CD14-positive monocyte (primary cell): ENCODE data around the gene WDFY3. TPM values are rescaled to one million over a fixed set of nuclear protein-coding genes. Genes with fewer than 3 reads are reported as not detected.

Source experiments
- DNase-seq, 3 donors: peaks; one replicate each; pipeline ENCODE4 v3.0.0-alpha.2; 2011 to 2022
- H2AFZ ChIP-seq: 2 replicates; pipeline ENCODE4 v1.6.0; 2012; ENCODE audit warnings: mild to moderate bottlenecking, low read depth, low read length, inconsistent platforms; ENCODE audit not compliant: insufficient read depth, poor library complexity, severe bottlenecking
- H3K27ac ChIP-seq, 2 donors: 1 replicate in 1 of 2; 2 replicates in 1 of 2; pipeline ENCODE4 v1.5.1; 2012 to 2013; ENCODE audit warnings: low read length in 2 of 2, control low read depth in 1 of 2, inconsistent platforms in 1 of 2, low read depth in 1 of 2, mild to moderate bottlenecking in 1 of 2
- H3K27me3 ChIP-seq, 2 donors: one replicate each; pipeline versions ENCODE4 v1.6.0 to v1.6.1; 2011 to 2013; ENCODE audit warnings: low read length in 2 of 2; ENCODE audit not compliant: control insufficient read depth in 2 of 2, insufficient read depth in 2 of 2
- H3K36me3 ChIP-seq, 2 donors: replicated peaks in 1 of 2; 1 replicate in 1 of 2; 2 replicates in 1 of 2; pipeline versions ENCODE4 v1.5.1 to v1.6.1; 2012 to 2013; ENCODE audit warnings: low read length in 2 of 2, control low read depth in 1 of 2, inconsistent platforms in 1 of 2, mild to moderate bottlenecking in 1 of 2; ENCODE audit not compliant: insufficient read depth in 2 of 2, control insufficient read depth in 1 of 2
- H3K4me1 ChIP-seq, 2 donors: 1 replicate in 1 of 2; 2 replicates in 1 of 2; pipeline versions ENCODE4 v1.5.1 to v1.6.1; 2012 to 2013; ENCODE audit warnings: low read length in 2 of 2, control low read depth in 1 of 2, inconsistent platforms in 1 of 2, mild to moderate bottlenecking in 1 of 2, moderate library complexity in 1 of 2; ENCODE audit not compliant: insufficient read depth in 2 of 2, control insufficient read depth in 1 of 2
- H3K4me2 ChIP-seq: replicated peaks from 2 replicates; pipeline ENCODE3; 2012; ENCODE audit warnings: low read length, moderate library complexity, mild to moderate bottlenecking; ENCODE audit not compliant: poor library complexity, severe bottlenecking; ENCODE audit errors: extremely low read depth
- H3K4me3 ChIP-seq, 3 experiments: fragments of 200-600 bp in 1 of 3; sonication (generic) in 1 of 3; replicated peaks in 1 of 3; 1 replicate in 2 of 3; 2 replicates in 1 of 3; pipeline ENCODE4 v1.5.1; 2011 to 2013; ENCODE audit warnings: low read length in 3 of 3, mild to moderate bottlenecking in 3 of 3, control low read depth in 2 of 3, low read depth in 2 of 3, inconsistent platforms in 1 of 3, moderate library complexity in 1 of 3
- H3K79me2 ChIP-seq: 2 replicates; pipeline ENCODE4 v1.6.0; 2012; ENCODE audit warnings: mild to moderate bottlenecking, control low read depth, inconsistent platforms, low read length, moderate library complexity; ENCODE audit not compliant: insufficient read depth
- H3K9ac ChIP-seq: 2 replicates; pipeline ENCODE4 v1.6.0; 2017; ENCODE audit warnings: low read length, mild to moderate bottlenecking; ENCODE audit not compliant: insufficient read depth, poor library complexity, severe bottlenecking
- H3K9me3 ChIP-seq, 2 donors: replicated peaks in 1 of 2; 1 replicate in 1 of 2; 2 replicates in 1 of 2; pipeline versions ENCODE4 v1.5.1 to v1.6.1; 2012 to 2013; ENCODE audit warnings: low read length in 2 of 2, control low read depth in 1 of 2; ENCODE audit not compliant: control insufficient read depth in 1 of 2, insufficient read depth in 1 of 2
- H4K20me1 ChIP-seq: 2 replicates; pipeline ENCODE4 v1.6.0; 2012; ENCODE audit warnings: mild to moderate bottlenecking, low read length, control low read depth, moderate library complexity; ENCODE audit not compliant: insufficient read depth
- H3K27ac Mint-ChIP-seq, 7 donors: one replicate each; pipeline ENCODE4 v1.8.0; 2020; ENCODE audit warnings: mild to moderate bottlenecking in 7 of 7, mixed read lengths in 7 of 7, moderate library complexity in 6 of 7, inconsistent platforms in 2 of 7
- H3K27me3 Mint-ChIP-seq, 3 donors: one replicate each; pipeline ENCODE4 v1.8.0; 2021 to 2022; ENCODE audit warnings: low read depth in 3 of 3, mild to moderate bottlenecking in 3 of 3, mixed read lengths in 3 of 3, moderate library complexity in 3 of 3, inconsistent platforms in 1 of 3
- H3K36me3 Mint-ChIP-seq, 2 donors: one replicate each; pipeline ENCODE4 v1.8.0; 2020; ENCODE audit warnings: mixed read lengths in 2 of 2, inconsistent platforms in 1 of 2, mild to moderate bottlenecking in 1 of 2
- H3K4me1 Mint-ChIP-seq: one replicate; pipeline ENCODE4 v1.8.0; 2020; ENCODE audit warnings: mild to moderate bottlenecking, mixed read lengths
- H3K4me3 Mint-ChIP-seq, 2 donors: one replicate each; pipeline ENCODE4 v1.8.0; 2020; ENCODE audit warnings: mild to moderate bottlenecking in 2 of 2, mixed read lengths in 2 of 2, moderate library complexity in 1 of 2
- H3K9me3 Mint-ChIP-seq, 7 donors: one replicate each; pipeline ENCODE4 v1.8.0; 2020 to 2022; ENCODE audit warnings: mixed read lengths in 7 of 7, mild to moderate bottlenecking in 6 of 7, moderate library complexity in 6 of 7, inconsistent platforms in 2 of 7
- CTCF ChIP-seq: fragments of 200-600 bp; IDR thresholded peaks from one replicate; pipeline ENCODE4 v1.8.0; 2022; ENCODE audit warnings: antibody characterized with exemption, mild to moderate bottlenecking
- WGBS: methylation state at CpG from one replicate; pipeline ENCODE4 v1.1.5; 2013; ENCODE audit warnings: missing lambda C conversion rate; ENCODE audit not compliant: insufficient coverage; 5-methylcytosine and 5-hydroxymethylcytosine counted together
- intact Hi-C, 2 donors: fragments of 100-400 bp; cut with micrococcal nuclease; formaldehyde crosslinking; loops; one replicate each; pipeline versions ENCODE4 v1.15.0 to v1.15.1; 2023
- polyA plus RNA-seq, 3 donors: library from polyadenylated mRNA; depleted of rRNA in 1 of 3; unstranded in 2 of 3; stranded (reverse) in 1 of 3; fragments of 300-500 nt in 2 of 3; fragments of >200 nt in 1 of 3; fragmentation: Illumina TruSeq in 2 of 3; gene quantifications; 1 replicate in 2 of 3; 2 replicates in 1 of 3; pipeline ENCODE4 v1.2.3, GENCODE V29; 2012 to 2021

The WDFY3 gene
- polyA plus RNA-seq, 3 donors, result 5.6 to 35.5 (median 5.9) TPM

- DNase-seq, result no peak
- Histone ChIP-seq H2AFZ (no peak overlapping the region), H3K79me2 (no peaks in the 10 kb centered on the region), H4K20me1 (peaks cover 26% of the 10 kb centered on the region), H3K27me3 (no peaks in the 10 kb centered on the region), H3K4me3 (no peak overlapping the region), H3K4me1 (peaks cover 20 to 30% of the 10 kb centered on the region in 2 donors), H3K27ac (no peak overlapping the region), H3K4me2 (no peak overlapping the region), H3K36me3 (peaks cover 68 to 95% of the 10 kb centered on the region in 2 donors), H3K9me3 (no peaks in the 10 kb centered on the region), H3K9ac (no peak overlapping the region)
- no peaks in the 10 kb centered on the region for H3K9me3 Mint-ChIP-seq
- TF ChIP-seq CTCF, result no peak
- H3K27me3 Mint-ChIP-seq, result no peaks in the 10 kb centered on the region
- H3K36me3 Mint-ChIP-seq, result peaks cover 81 to 91% of the 10 kb centered on the region in 2 donors
- no CpG with 5 or more reads among the region's 5 CpGs for WGBS
- H3K4me3 Mint-ChIP-seq, result no peak overlapping the region
- H3K4me1 Mint-ChIP-seq, result peaks cover 23% of the 10 kb centered on the region
- no peak overlapping the region for H3K27ac Mint-ChIP-seq
- intact Hi-C loops, result no loop called here
These were observed 277.9 kb downstream of the WDFY3 start for GRCh38 chr4:84688605-84689004.

- no peak for DNase-seq
- no peak for TF ChIP-seq CTCF
- H3K79me2 ChIP-seq, result no peaks in the 10 kb centered on the region
- no peak overlapping the region for H3K4me2 ChIP-seq
- Mint-ChIP-seq H3K4me1 (peaks cover 31% of the 10 kb centered on the region), H3K9me3 (no peaks in the 10 kb centered on the region), H3K4me3 (no peak overlapping the region), H3K27me3 (no peaks in the 10 kb centered on the region), H3K36me3 (peaks cover 80 to 93% of the 10 kb centered on the region in 2 donors), H3K27ac (no peak overlapping the region)
- H2AFZ ChIP-seq, result no peak overlapping the region
- peaks cover 24 to 30% of the 10 kb centered on the region in 2 donors for H3K4me1 ChIP-seq
- no peak overlapping the region for H3K9ac ChIP-seq
- intact Hi-C loops, result no loop called here
- no peaks in the 10 kb centered on the region for H3K27me3 ChIP-seq
- WGBS, result no CpG with 5 or more reads among the region's 1 CpG
- no peak overlapping the region for H3K4me3 ChIP-seq
- H3K36me3 ChIP-seq, result peaks cover 71 to 100% of the 10 kb centered on the region in 2 donors
- no peaks in the 10 kb centered on the region for H3K9me3 ChIP-seq
- no peak overlapping the region for H3K27ac ChIP-seq
- H4K20me1 ChIP-seq, result peaks cover 24% of the 10 kb centered on the region
These were observed 281.4 kb downstream of the WDFY3 start for GRCh38 chr4:84685105-84685504.
